Activated T-helper 9 cell treated with anti-CD3 and anti-CD28 coated beads, Interleukin-2, amount 50 U/mL, for 16 hours (primary cell): Measurements from ENCODE around the gene NEK1.
"Not testable (repeated sequence)": the region's sequence is repeated elsewhere in the genome, so short reads cannot be mapped to it uniquely, and the experiment has no call there.

ENCODE experiments used
- DNase-seq: peaks from one replicate; pipeline ENCODE4 v3.0.0-alpha.2; 2020; ENCODE audit warnings: low read depth

NEK1 gene

DNA sequence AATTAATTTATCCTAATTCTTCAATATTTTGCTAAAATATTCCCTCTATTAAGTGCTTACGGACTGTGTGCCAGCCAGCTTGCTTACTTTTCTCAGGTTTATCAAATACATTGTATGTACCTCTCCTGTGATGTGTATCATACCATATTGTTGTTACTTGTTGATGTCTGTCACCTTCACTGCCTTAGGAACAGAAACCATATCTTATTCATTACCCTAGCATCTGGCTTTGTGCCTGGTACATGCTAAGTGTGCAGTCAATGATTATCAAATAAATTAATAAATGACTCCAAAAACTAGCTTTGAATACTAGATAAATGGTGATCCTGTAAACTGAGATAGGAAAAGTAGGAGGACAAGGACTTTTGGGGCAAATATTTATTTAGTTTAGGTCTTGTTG lies 14.9 kb upstream of the NEK1 start:
- no peak for DNase-seq

DNA sequence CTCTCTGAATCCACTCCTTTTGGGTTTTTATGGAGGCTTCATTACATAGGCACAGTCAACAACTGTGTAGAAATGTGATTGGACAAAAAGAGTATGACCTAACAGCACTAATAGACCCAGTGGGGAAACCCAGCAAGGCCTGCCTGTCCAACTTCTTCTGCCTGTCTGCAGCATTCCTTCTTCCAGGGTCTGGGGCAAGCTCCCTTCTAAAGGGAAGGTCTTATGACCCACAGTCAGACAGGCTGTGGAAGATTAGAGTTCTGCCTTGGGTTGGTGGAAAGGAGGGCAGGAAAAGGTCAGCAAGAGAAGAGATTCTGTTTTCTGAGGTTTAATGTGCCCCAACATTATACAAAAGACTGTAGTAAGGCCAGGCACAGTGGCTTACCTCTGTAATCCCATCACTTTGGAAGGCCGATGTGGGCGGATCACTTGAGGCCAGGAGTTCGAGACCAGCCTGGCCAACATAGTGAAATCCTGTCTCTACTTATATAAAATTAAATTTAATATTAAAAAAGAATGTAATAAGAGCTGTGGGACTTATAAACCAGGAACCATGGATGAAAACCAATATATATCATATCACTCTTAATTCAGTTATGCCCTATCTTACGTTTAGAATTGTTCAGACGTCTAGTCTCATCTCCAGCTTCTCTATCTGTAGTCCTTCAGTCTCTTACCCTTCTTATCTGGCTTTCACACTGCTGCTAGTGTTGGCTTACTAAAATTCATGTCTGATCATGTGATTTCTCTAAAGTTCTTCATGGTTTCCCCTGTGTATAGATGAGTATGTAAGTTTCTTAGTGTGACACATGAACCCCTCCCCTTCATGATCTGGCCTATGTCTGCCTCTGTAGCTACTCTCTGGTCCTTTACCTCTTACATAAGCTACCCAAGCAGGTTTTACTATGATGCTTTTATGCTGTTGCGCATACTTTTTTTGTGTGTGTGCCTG lies 14.2 kb upstream of the NEK1 start:
- DNase-seq, result no peak

DNA sequence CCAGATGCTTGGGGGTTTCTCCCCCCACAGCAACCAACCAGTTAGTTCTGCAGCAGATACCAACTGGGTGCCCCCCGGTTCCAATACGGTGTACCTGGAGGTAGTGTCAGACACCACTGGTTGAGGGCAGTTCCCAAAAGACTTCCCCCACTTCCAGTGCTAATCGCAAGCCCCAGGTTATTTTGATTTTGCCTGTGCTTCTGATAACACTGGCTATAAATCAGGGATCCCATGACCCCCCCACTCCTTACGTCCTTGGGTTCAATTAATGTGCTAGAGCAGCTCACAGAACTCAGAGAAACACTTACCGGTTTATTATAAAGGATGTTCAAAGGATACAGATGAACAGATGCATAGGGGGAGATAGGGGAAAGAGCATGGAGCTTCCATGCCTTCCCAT lies 13.5 kb upstream of the NEK1 start:
- DNase-seq, result no peak

DNA sequence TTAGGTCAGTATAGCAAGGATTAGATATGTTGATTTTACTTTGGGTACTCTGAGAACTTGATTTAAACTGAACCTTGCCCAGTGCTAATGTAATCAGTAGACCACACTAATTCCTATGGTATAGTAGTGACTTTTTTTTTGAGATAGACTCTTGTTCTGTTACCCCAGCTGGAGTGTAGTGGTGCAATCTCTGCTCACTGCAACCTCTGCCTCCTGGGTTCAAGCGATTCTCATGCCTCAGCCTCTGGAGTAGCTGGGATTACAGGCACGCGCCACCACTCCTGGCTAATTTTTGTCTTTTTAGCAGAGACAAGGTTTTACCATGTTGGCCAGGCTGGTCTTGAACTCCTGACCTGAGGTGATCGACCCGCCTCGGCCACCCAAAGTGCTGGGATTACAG lies 11.6 kb upstream of the NEK1 start:
- not testable (repeated sequence) for DNase-seq

DNA sequence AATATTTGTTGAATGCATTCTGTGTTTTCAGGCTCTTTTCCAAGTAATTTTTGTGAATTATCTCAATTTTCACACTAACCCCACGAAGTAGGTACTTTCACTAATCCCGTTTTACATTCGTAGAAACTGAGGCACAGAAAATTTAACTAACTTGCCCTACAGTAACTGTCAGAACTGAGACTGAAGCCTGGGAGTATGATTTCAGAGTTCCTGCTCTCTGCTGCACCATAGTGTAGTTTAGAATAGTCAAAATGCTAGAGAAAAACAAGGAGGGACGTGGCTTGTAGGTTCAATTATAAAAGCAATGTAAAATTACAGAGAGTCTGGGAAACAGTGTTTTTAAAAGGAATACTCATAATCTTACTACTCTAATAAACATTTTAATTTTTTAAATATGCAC lies 10.2 kb upstream of the NEK1 start:
- no peak for DNase-seq

DNA sequence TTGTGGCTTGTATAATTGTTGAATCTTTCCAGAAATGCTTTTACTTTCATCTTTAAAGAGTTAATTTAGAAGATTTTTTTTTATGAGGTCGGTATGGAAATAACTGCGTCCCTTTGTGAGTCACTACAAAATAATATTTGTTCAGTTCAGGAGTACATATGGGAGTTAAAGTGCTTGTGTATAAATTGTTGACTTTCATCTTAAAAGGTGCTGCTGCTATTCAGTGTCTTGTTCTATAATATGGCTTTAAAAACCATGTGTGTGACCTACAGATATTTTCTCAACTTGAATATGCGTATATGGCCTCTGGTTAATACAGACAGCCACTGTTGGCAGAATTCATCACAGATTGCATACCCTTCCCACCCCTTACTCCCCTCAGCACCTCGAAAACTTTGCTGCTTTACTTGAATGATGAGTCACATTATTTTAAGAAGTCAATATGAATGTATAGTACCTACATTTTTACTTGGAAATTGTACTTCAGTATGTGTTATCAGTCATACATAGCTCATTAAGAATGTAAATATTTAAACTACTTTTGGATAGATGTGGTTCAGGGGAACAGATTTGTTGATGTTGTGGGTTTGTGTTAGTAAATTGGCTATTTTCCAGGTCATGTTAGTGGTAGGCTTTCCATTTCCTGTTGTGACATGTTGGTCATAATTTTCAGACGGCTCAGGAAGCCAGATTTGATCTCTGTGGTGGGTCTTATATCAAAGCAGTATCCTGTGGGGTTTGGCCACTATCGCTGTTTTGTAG lies 9.5 kb upstream of the NEK1 start:
- DNase-seq, result no peak

DNA sequence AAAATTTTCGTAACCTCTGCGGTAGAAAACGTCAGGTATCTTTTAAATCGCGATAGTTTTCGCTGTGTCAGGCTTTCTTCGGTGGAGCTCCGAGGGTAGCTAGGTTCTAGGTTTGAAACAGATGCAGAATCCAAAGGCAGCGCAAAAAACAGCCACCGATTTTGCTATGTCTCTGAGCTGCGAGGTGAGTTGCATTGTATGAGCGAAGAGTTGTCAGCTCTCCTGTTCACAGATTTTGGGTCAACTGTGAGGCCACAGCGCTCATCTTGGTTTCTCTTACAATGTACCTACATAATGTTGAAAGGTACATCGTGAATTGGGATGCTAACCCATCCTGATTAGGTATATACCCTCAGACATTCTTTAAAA lies 8.5 kb upstream of the NEK1 start:
- no peak for DNase-seq

DNA sequence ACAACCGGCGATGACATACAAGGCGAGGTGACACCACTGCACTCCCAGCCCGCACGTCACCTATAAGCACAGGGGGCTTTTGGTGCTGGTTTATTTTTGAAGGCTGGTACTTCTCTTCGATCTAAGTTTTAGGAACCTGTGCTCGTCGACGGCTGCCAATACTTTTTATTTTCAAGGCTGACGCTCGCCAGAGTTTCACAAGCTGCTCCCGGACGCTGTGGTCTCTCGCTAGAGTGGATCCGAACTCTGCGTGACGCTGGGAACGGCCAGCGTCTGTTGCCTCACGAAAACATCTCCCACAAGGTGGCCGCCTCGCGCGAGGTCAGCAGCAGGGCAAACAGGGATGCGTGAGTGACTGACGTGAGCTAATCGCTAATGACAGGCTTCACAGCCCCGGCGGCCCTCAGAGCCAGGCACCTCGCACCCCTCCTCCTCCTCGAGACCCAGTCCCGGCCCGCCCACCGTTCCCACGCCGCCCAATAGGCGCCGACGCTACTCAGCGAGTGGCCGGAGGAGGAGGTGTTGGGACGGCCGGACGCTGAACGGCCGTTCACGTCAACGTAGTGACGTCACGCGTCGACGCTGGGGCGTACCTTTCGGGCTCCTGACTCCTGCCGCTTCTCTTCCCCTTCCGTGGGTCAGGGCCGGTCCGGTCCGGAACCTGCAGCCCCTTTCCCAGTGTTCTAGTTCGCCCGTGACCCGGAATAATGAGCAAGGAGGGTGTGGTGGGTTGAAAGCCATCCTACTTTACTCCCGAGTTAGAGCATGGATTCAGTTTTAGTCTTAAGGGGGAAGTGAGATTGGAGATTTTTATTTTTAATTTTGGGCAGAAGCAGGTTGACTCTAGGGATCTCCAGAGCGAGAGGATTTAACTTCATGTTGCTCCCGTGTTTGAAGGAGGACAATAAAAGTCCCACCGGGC lies 7.8 kb upstream of the NEK1 start, which contains the start of gene CLCN3:
TSS of gene CLCN3 (plus strand) at position 621 of the 922 bp plus-strand sequence. CDS start 15,351 bp downstream, outside the sequence.
- DNase-seq, result peak; percentile 84

DNA sequence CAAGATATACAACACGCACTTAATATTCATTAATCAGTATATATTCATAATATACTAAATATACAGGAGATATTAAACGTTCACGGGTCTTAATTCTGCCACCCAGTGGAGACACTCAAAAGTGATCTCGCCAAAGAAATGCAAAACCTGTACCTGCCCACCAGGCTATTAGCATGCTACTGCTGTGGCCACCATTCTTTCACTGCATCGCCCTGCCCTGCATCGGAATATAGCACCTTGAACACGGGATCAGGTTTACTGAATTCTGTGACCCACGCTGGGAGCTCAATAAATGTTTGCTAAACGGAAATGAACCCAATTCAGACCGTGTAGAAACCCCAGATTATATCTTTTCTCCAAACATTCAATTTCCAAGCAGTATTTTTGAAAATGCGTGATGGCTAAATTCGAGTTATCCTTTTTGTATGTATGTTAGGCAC lies 7.2 kb upstream of the NEK1 start:
- peak; percentile 25 for DNase-seq

DNA sequence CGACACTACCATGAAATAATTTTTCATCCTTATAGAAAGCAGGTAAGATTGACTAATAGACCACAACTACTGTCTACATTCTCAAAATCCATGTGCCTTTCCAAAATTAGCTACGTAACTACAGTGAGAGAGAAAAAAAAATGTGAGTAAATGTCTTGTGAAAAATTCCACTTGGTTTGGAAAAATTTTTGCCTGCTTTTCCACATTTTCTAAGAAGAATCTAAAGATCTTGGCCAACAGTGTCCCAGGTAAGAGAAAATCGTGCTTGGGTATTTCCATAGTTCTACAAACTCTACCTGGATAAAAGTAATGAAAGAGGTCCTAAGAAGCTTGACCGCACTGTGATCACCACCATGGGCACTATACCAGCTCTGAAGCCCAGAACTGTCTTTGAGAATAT lies 6.6 kb upstream of the NEK1 start:
- no peak for DNase-seq

DNA sequence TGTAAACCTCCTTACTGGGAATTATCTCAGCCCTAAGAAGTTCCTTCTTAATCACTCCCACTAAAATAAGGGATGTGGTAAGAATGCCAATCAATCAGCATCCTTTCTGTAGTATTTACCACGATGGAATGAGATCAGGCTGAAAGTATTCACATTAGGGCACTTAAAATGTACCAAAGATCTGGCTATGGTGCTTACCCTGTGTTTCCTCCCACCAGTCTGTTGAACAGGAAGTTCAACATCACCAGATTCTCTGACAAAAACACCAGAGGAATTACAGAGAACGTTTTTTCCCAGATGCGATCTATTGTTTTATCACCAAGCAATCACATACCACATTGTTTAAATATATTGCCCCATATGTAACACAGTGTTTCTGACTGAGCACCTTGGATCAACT lies 5.9 kb upstream of the NEK1 start:
- DNase-seq, result no peak

DNA sequence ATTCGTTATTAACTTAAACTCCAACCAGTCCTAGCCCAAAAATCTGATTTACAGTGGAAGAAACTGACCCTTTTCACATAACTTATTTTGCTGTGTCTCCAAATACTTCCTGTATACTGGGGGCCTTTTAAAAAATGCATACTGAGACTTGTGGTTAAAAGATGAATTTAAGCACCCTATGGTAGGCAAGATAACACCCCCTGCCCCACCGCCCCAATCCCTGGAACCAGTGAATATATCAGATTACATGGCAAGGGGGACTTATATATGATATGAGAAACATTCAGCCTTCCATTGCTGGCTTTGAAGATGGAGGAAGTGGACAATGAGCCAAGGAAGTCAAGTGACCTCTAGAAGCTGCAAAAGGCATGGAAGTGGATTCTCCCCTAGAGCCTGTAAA lies 4.9 kb upstream of the NEK1 start:
- DNase-seq, result no peak

DNA sequence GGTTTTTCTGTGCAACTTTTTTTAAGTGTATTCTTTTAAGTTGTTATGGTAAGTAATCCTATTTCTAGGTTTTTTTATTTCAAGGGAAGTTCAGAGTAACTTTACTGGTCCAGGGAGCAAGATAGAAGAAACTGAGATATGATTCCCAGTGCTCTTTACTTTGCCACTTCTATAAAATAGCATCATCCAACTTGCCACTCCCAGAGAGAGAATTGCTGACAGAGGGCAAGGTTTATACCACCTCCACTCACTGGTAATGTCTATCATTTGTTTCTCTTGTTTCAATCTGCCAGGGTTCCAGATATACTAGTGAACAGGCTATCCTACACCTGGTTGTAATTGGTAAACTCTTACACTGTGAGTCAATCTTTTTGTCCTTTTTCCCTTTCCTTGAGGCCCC lies 4.5 kb upstream of the NEK1 start:
- DNase-seq, result no peak

DNA sequence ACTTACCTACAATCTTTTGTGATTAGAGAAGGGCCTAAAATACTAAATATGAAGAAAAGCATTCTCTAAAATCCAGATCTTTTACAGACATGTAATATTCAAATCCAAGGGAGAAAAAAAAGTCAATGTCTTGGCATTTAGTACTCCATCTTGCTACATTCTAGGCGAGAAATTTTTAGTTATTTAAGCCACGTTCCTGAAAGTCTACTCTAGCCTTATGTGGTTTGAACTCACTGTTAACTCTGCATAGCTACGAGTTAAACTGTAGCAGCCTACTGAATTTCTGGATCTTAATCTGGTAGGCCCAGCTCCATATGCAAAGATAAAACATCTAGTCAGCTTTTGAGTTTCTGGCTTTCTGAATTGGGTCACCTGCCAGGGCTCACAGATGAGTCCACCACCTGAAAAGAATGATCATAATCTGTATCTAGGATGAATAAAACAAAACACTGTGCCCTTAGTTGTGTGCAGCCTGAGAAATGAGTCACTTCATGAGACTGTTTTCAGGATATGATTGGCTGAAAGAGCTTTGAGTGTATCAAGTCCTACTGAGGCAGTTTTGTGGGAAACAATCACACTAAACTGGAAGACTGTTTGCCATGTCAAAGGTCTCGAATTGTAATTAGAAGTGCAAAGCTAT lies 3.2 kb upstream of the NEK1 start:
- DNase-seq, result no peak

DNA sequence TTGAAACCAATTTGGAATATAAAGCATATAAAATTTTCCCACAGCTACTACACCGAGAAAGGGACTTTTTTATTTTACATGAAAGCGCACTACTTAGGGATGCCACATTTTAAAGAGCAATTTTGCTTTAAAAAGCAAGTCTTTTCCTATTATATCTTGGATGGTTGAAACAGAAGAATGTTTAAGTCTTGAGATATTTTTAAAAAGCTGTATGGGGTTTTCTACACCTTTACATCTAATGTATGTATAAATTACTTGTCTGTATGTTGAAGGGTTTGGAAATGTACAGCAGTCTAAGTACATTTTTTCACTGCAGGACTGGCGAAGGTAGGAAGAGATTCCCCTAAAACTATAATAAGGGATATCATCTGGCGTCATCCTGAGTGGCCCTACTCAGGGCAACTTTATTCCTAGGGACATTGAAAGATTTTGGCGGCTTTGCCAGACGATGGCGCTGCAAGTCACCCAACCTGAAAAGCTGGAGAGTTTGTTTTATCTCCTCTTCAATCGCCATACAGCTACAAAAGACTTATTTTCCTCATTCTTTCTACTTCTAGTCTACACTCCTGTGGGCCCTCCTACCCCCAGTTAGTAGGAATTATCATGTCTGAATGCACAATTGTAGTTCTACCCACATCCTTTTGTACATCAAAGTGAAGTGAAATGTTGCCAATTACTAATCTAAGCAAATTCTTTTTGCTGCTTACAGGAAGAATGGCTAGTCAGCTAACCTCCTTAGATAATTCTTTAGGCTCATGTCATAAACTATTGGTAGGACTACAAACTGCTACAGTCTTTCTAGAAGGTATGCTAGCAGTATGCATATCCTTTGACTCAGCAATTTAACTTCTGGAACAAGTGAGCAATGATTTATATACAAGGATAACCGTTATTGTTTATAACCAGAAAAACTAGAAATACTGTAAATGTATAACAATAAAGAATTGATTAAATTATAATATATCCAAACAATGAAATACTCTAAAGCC lies 782 bp upstream of the NEK1 start:
- DNase-seq, result peak; percentile 59

DNA sequence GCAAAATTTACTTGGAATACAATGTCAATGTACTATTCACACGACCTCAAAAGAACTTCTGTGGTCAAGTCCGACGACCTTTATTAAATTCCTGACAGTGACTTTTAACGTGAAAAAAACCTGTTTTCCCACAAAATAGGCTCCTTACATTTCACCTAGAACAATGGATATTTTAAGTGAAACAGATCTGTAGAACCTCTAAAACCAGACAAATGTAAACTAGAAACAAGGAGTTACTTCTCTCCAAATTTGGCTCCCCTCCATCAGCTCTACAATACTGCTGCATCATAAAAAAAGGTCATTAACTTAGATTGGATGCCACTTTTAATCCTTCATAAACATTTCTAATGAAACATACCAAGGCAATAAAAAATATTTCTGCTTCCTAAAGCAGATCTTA lies 1.2 kb downstream of the NEK1 start:
- DNase-seq, result no peak

DNA sequence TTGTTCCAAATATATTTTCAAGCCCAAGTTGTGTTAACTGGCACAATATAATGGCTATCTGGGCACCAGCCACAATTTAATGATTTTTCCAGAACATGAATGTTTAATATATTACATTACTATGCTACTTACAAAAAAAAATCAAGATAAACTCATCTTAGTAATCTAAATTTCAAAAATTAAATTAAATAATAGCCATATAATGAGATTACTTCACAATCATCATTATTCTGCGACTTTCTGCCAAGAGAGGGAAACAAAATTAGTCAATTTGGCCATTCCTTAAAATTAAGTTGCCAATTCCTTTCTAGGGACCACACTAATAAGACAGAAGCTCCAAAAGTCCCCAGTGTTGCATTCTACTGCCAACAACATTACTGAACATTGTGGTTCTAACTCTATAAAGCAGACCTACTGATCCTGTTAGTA lies 7.5 kb downstream of the NEK1 start:
- no peak for DNase-seq

DNA sequence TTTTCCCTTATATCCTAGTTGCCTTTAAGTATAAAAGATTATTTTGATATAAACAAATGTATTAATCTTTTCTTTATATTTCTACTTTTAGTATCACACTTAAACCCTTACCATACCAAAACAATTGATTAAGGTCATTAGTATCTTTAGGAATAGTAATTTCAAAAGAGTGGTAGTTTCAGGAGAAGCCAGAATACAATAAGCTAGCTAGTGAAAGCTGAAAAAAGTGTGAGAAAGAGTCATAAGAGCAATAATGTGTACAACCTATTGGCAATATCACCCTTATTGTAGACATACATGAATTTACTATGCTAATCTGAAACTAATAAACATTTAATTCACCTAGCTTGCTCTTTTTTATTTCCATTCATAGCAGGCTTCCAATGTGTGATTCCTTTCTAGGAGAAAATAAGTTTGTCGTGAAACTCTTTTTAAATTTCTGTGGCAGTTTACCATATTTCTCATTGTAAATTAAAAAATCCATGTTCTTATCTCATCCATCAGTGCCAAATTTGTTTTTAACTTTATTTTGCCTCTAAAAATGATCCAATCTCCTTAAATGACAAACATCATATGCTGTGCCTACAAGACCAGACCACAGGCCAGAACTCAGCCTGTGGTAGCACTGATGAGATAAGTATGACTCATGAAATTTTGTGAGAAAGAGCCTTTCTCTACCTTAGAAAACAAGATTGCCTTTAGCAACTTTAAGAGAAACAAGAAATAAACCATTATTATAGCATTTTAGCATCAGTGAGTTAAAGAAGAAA lies 8.1 kb downstream of the NEK1 start:
- DNase-seq, result no peak

DNA sequence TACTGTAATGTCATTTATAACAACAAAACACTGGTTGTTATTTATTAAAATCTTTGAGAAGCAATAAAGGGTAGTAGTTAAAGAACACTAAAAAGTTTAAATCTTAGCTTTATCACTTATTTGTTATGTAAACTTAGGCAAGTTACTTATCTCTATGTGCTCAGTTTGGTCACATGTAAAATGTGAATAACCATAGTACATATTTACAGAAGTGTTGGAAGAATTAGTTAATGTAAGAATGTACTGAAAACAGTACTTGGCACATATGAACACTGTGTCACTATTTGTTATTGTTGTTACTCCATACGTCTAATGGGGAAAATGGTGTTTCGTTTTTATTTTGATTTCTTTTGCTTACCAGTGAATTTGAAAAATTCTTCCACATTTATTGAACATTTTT lies 9.1 kb downstream of the NEK1 start:
- no peak for DNase-seq
